Activated CD4-positive, alpha-beta T cell treated with anti-CD3 and anti-CD28 coated beads, Interleukin-2, amount 10 ng/mL, durations not matched to agents 7 days and 5 days (primary cell): ENCODE results near the gene RAB10. TPM values are rescaled to one million over a fixed set of nuclear protein-coding genes. Genes with fewer than 3 reads are reported as not detected.

Source experiments
- CTCF ChIA-PET: fragments of 350-600 bp; sonication (Branson Sonifier 250); formaldehyde crosslinking; loops from one replicate; lab custom pipeline; 2021; ENCODE audit warnings: antibody characterized with exemption; lab: Charles Lee
- POLR2A ChIA-PET: fragments of 350-600 bp; sonication (Branson Sonifier 250); formaldehyde crosslinking; loops from one replicate; lab custom pipeline; 2021; ENCODE audit warnings: antibody characterized with exemption; lab: Charles Lee
- DNase-seq: peaks from one replicate; pipeline ENCODE4 v3.0.0-alpha.2; 2020
- H3K27ac Mint-ChIP-seq: one replicate; pipeline ENCODE4 v1.8.0; 2021; ENCODE audit warnings: mild to moderate bottlenecking, moderate library complexity, mixed read lengths
- H3K27me3 Mint-ChIP-seq: one replicate; pipeline ENCODE4 v1.8.0; 2021; ENCODE audit warnings: mixed read lengths
- H3K36me3 Mint-ChIP-seq: one replicate; pipeline ENCODE4 v1.8.0; 2021; ENCODE audit warnings: low read depth, mixed read lengths
- H3K4me1 Mint-ChIP-seq: one replicate; pipeline ENCODE4 v1.8.0; 2021; ENCODE audit warnings: mixed read lengths
- H3K4me3 Mint-ChIP-seq: one replicate; pipeline ENCODE4 v1.8.0; 2021; ENCODE audit warnings: mild to moderate bottlenecking, moderate library complexity, mixed read lengths
- H3K9me3 Mint-ChIP-seq: one replicate; pipeline ENCODE4 v1.8.0; 2021; ENCODE audit warnings: mixed read lengths
- total RNA-seq, 2 experiments: library from RNA; stranded (reverse); gene quantifications; one replicate each; pipeline ENCODE4 v1.2.3, GENCODE V29; 2021

Gene RAB10
- total RNA-seq, 2 experiments from 2014 or later: 107 to 123 TPM

GRCh38 chr2:26043862-26044696 lies 10.2 kb downstream of the RAB10 start:
- H3K27ac Mint-ChIP-seq: peak overlapping the region; percentile 27
- peaks cover 27% of the 10 kb centered on the region for H3K36me3 Mint-ChIP-seq
- no peaks in the 10 kb centered on the region for H3K27me3 Mint-ChIP-seq
- H3K4me1 Mint-ChIP-seq: peaks cover 45% of the 10 kb centered on the region
- peaks cover 4% of the 10 kb centered on the region for H3K9me3 Mint-ChIP-seq
- ChIA-PET CTCF (interaction anchor here (0.6 to 1.1 kb wide), 3 partner anchors 10 to 51 kb away, joined by 3 to 4 read pairs (median 3); partner anchors contain the start of gene RAB10), POLR2A (no interaction called here)
- peak overlapping the region; percentile 0 for H3K4me3 Mint-ChIP-seq
- DNase-seq: no peak

- no peak for DNase-seq
- peaks cover 4% of the 10 kb centered on the region for H3K9me3 Mint-ChIP-seq
- H3K27ac Mint-ChIP-seq: no peak overlapping the region
- CTCF ChIA-PET: interaction anchor here (0.7 kb wide), 1 partner anchor 966 kb away, joined by 4 read pairs; no protein-coding TSS in a partner anchor
- H3K4me1 Mint-ChIP-seq: peaks cover 52% of the 10 kb centered on the region
- H3K36me3 Mint-ChIP-seq: peaks cover 44% of the 10 kb centered on the region
- H3K27me3 Mint-ChIP-seq: no peaks in the 10 kb centered on the region
- no peak overlapping the region for H3K4me3 Mint-ChIP-seq
- POLR2A ChIA-PET: no interaction called here
These were observed 14.9 kb downstream of the RAB10 start for GRCh38 chr2:26048791-26049190.

- Mint-ChIP-seq H3K27ac (no peak overlapping the region), H3K9me3 (peaks cover 4% of the 10 kb centered on the region), H3K36me3 (peaks cover 41% of the 10 kb centered on the region), H3K4me1 (peaks cover 49% of the 10 kb centered on the region), H3K4me3 (no peak overlapping the region), H3K27me3 (no peaks in the 10 kb centered on the region)
- CTCF ChIA-PET: no interaction called here
- POLR2A ChIA-PET: no interaction called here
- DNase-seq: no peak
These were observed 15.8 kb downstream of the RAB10 start for GRCh38 chr2:26049641-26050040.

- Mint-ChIP-seq H3K36me3 (peaks cover 33% of the 10 kb centered on the region), H3K27ac (no peak overlapping the region), H3K27me3 (no peaks in the 10 kb centered on the region), H3K4me3 (no peak overlapping the region), H3K9me3 (no peaks in the 10 kb centered on the region), H3K4me1 (peaks cover 48% of the 10 kb centered on the region)
- CTCF ChIA-PET: interaction anchor here (0.7 to 1.7 kb wide), 4 partner anchors 11 to 37 kb away, joined by 3 to 6 read pairs (median 4); partner anchors contain the start of gene RAB10
- DNase-seq: no peak
- POLR2A ChIA-PET: no interaction called here
These were observed 18.9 kb downstream of the RAB10 start for GRCh38 chr2:26052740-26053139.

GRCh38 chr2:26054598-26055348 lies 20.9 kb downstream of the RAB10 start:
- Mint-ChIP-seq H3K9me3 (no peaks in the 10 kb centered on the region), H3K27ac (no peak overlapping the region), H3K36me3 (peaks cover 24% of the 10 kb centered on the region), H3K4me1 (peaks cover 46% of the 10 kb centered on the region), H3K4me3 (no peak overlapping the region), H3K27me3 (no peaks in the 10 kb centered on the region)
- ChIA-PET CTCF (interaction anchor here (1.0 kb wide), 1 partner anchor 13 kb away, joined by 3 read pairs; no protein-coding TSS in a partner anchor), POLR2A (no interaction called here)
- no peak for DNase-seq

- no peak overlapping the region for H3K27ac Mint-ChIP-seq
- peaks cover 18% of the 10 kb centered on the region for H3K36me3 Mint-ChIP-seq
- no peaks in the 10 kb centered on the region for H3K9me3 Mint-ChIP-seq
- H3K4me1 Mint-ChIP-seq: peaks cover 27% of the 10 kb centered on the region
- no peak for DNase-seq
- CTCF ChIA-PET: interaction anchor here (1.3 kb wide), 1 partner anchor 20 kb away, joined by 3 read pairs; no protein-coding TSS in a partner anchor
- no peak overlapping the region for H3K4me3 Mint-ChIP-seq
- H3K27me3 Mint-ChIP-seq: no peaks in the 10 kb centered on the region
- POLR2A ChIA-PET: no interaction called here
These were observed 24.5 kb downstream of the RAB10 start for GRCh38 chr2:26058390-26058789.

- Mint-ChIP-seq H3K36me3 (peaks cover 20% of the 10 kb centered on the region), H3K4me3 (no peak overlapping the region), H3K9me3 (no peaks in the 10 kb centered on the region), H3K27ac (no peak overlapping the region), H3K4me1 (peaks cover 25% of the 10 kb centered on the region), H3K27me3 (no peaks in the 10 kb centered on the region)
- DNase-seq: no peak
- CTCF ChIA-PET: interaction anchor here (1.4 kb wide), 1 partner anchor 28 kb away, joined by 5 read pairs; no protein-coding TSS in a partner anchor
- POLR2A ChIA-PET: no interaction called here
These were observed 25.7 kb downstream of the RAB10 start for GRCh38 chr2:26059542-26059941.

- POLR2A ChIA-PET: no interaction called here
- Mint-ChIP-seq H3K4me1 (peaks cover 26% of the 10 kb centered on the region), H3K36me3 (peaks cover 23% of the 10 kb centered on the region), H3K9me3 (no peaks in the 10 kb centered on the region), H3K27me3 (no peaks in the 10 kb centered on the region), H3K4me3 (no peak overlapping the region), H3K27ac (no peak overlapping the region)
- DNase-seq: no peak
- CTCF ChIA-PET: interaction anchor here (0.7 kb wide), 1 partner anchor 8 kb away, joined by 3 read pairs; no protein-coding TSS in a partner anchor
These were observed 27.7 kb downstream of the RAB10 start for GRCh38 chr2:26061539-26061938.

GRCh38 chr2:26064846-26065245 lies 31.0 kb downstream of the RAB10 start:
- H3K27ac Mint-ChIP-seq: no peak overlapping the region
- no peaks in the 10 kb centered on the region for H3K27me3 Mint-ChIP-seq
- H3K4me3 Mint-ChIP-seq: no peak overlapping the region
- ChIA-PET CTCF (interaction anchor here (0.6 to 1.1 kb wide), 5 partner anchors 9 to 118 kb away, joined by 3 to 5 read pairs (median 5); no protein-coding TSS in a partner anchor), POLR2A (no interaction called here)
- H3K4me1 Mint-ChIP-seq: peaks cover 39% of the 10 kb centered on the region
- H3K36me3 Mint-ChIP-seq: peaks cover 24% of the 10 kb centered on the region
- no peak for DNase-seq
- H3K9me3 Mint-ChIP-seq: no peaks in the 10 kb centered on the region

GRCh38 chr2:26067186-26067974 lies 33.5 kb downstream of the RAB10 start:
- Mint-ChIP-seq H3K27me3 (no peaks in the 10 kb centered on the region), H3K27ac (peak overlapping the region; percentile 80), H3K9me3 (no peaks in the 10 kb centered on the region), H3K4me1 (peaks cover 49% of the 10 kb centered on the region), H3K36me3 (peaks cover 17% of the 10 kb centered on the region), H3K4me3 (no peak overlapping the region)
- ChIA-PET POLR2A (interaction anchor here (0.6 to 0.7 kb wide), 2 partner anchors 34 to 35 kb away, joined by 3 read pairs; no protein-coding TSS in a partner anchor), CTCF (interaction anchor here (1.0 to 2.6 kb wide), 2 partner anchors 12 to 16 kb away, joined by 3 to 10 read pairs; no protein-coding TSS in a partner anchor)
- no peak for DNase-seq

GRCh38 chr2:26067980-26068507 lies 34.2 kb downstream of the RAB10 start:
- ChIA-PET POLR2A (interaction anchor here (0.6 to 0.7 kb wide), 2 partner anchors 34 to 35 kb away, joined by 3 read pairs; no protein-coding TSS in a partner anchor), CTCF (interaction anchor here (0.9 to 2.6 kb wide), 3 partner anchors 13 to 36 kb away, joined by 3 to 10 read pairs (median 3); no protein-coding TSS in a partner anchor)
- Mint-ChIP-seq H3K27ac (peak overlapping the region; percentile 80), H3K36me3 (peaks cover 17% of the 10 kb centered on the region), H3K9me3 (no peaks in the 10 kb centered on the region), H3K4me1 (peaks cover 51% of the 10 kb centered on the region), H3K27me3 (no peaks in the 10 kb centered on the region), H3K4me3 (peak overlapping the region; percentile 28)
- DNase-seq: no peak
